ENCODE measurements around the gene GADL1. TPM values are rescaled to one million over a fixed set of nuclear protein-coding genes. Genes with fewer than 3 reads are reported as not detected.
A peak's percentile ranks its signal among the peaks of the same experiment; 100 is the strongest.

The GADL1 gene
- polyA plus RNA-seq, 2 of the 4 experiments (the other 2 are of a cell fraction): not detected

DNA sequence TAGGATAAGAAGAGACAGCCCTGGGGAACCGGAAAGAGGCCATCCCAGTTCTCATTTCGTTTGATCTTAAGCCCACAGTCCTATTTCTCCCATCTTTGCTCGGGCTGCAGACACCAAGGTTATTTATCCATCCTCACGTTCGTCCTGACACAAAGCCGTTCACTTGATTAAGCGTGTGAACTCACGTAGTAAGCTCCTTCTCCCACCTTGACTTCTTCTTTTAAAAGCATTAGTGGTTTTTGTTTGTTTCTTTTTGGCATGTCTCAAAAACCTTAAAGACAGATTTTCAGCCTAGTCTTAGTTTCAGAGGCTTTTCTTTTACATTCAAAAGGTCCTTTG, 217.1 kb downstream of the GADL1 start (continued):
- TF ChIP-seq, protein P1, sequence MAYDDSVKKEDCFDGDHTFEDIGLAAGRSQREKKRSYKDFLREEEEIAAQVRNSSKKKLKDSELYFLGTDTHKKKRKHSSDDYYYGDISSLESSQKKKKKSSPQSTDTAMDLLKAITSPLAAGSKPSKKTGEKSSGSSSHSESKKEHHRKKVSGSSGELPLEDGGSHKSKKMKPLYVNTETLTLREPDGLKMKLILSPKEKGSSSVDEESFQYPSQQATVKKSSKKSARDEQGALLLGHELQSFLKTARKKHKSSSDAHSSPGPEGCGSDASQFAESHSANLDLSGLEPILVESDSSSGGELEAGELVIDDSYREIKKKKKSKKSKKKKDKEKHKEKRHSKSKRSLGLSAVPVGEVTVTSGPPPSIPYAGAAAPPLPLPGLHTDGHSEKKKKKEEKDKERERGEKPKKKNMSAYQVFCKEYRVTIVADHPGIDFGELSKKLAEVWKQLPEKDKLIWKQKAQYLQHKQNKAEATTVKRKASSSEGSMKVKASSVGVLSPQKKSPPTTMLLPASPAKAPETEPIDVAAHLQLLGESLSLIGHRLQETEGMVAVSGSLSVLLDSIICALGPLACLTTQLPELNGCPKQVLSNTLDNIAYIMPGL (CRISPR knock-in tag; IDR thresholded peaks at IDR 0.05; ENCODE audit: borderline replicate concordance): no peak

- DNase-seq (ENCODE audit: low read depth in 1 of 2, low spot score in 1 of 2): no peak
- no peak for FAIRE-seq
- ChIA-PET POLR2A (no interaction called here), CTCF (interaction anchor here (1.0 to 1.2 kb wide), 3 partner anchors 10 to 634 kb away, joined by 3 read pairs; no protein-coding TSS in a partner anchor)
- WGBS (ENCODE audit: missing lambda C conversion rate): 92% methylated on average over 4 of the region's 4 CpGs
- Histone ChIP-seq H3K4me1 (peaks cover 11% of the 10 kb centered on the region; the same call in 2 of the 3 replicates), H3K4me3 (no peak overlapping the region), H3K4me2 (no peak overlapping the region), H3K9me3 (no peaks in the 10 kb centered on the region), H3K27ac (no peak overlapping the region)
- TF ChIP-seq RAD21 (conservative IDR thresholded peaks at IDR 0.05 in 1 of 2, IDR thresholded peaks at IDR 0.05 in 1 of 2): no peak
- peak; percentile 69 for TF ChIP-seq MAFK (IDR thresholded peaks at IDR 0.05; ENCODE audit: partially characterized antibody)
- no peak for ATAC-seq
These were observed 217.8 kb downstream of the GADL1 start for GRCh38 chr3:30676424-30677346.

All from A549 (cell line).